CD14-positive monocyte (primary cell): ENCODE results near the gene AKAP6. TPM values are rescaled to one million over a fixed set of nuclear protein-coding genes. Genes with fewer than 3 reads are reported as not detected.

ENCODE experiments used
- DNase-seq, 3 donors: peaks; one replicate each; pipeline ENCODE4 v3.0.0-alpha.2; 2011 to 2022
- H2AFZ ChIP-seq: 2 replicates; pipeline ENCODE4 v1.6.0; 2012; ENCODE audit warnings: mild to moderate bottlenecking, low read depth, low read length, inconsistent platforms; ENCODE audit not compliant: insufficient read depth, poor library complexity, severe bottlenecking
- H3K27ac ChIP-seq, 2 donors: 1 replicate in 1 of 2; 2 replicates in 1 of 2; pipeline ENCODE4 v1.5.1; 2012 to 2013; ENCODE audit warnings: low read length in 2 of 2, control low read depth in 1 of 2, inconsistent platforms in 1 of 2, low read depth in 1 of 2, mild to moderate bottlenecking in 1 of 2
- H3K27me3 ChIP-seq, 2 donors: one replicate each; pipeline versions ENCODE4 v1.6.0 to v1.6.1; 2011 to 2013; ENCODE audit warnings: low read length in 2 of 2; ENCODE audit not compliant: control insufficient read depth in 2 of 2, insufficient read depth in 2 of 2
- H3K36me3 ChIP-seq, 2 donors: replicated peaks in 1 of 2; 1 replicate in 1 of 2; 2 replicates in 1 of 2; pipeline versions ENCODE4 v1.5.1 to v1.6.1; 2012 to 2013; ENCODE audit warnings: low read length in 2 of 2, control low read depth in 1 of 2, inconsistent platforms in 1 of 2, mild to moderate bottlenecking in 1 of 2; ENCODE audit not compliant: insufficient read depth in 2 of 2, control insufficient read depth in 1 of 2
- H3K4me1 ChIP-seq, 2 donors: 1 replicate in 1 of 2; 2 replicates in 1 of 2; pipeline versions ENCODE4 v1.5.1 to v1.6.1; 2012 to 2013; ENCODE audit warnings: low read length in 2 of 2, control low read depth in 1 of 2, inconsistent platforms in 1 of 2, mild to moderate bottlenecking in 1 of 2, moderate library complexity in 1 of 2; ENCODE audit not compliant: insufficient read depth in 2 of 2, control insufficient read depth in 1 of 2
- H3K4me2 ChIP-seq: replicated peaks from 2 replicates; pipeline ENCODE3; 2012; ENCODE audit warnings: low read length, moderate library complexity, mild to moderate bottlenecking; ENCODE audit not compliant: poor library complexity, severe bottlenecking; ENCODE audit errors: extremely low read depth
- H3K4me3 ChIP-seq, 3 experiments: fragments of 200-600 bp in 1 of 3; sonication (generic) in 1 of 3; replicated peaks in 1 of 3; 1 replicate in 2 of 3; 2 replicates in 1 of 3; pipeline ENCODE4 v1.5.1; 2011 to 2013; ENCODE audit warnings: low read length in 3 of 3, mild to moderate bottlenecking in 3 of 3, control low read depth in 2 of 3, low read depth in 2 of 3, inconsistent platforms in 1 of 3, moderate library complexity in 1 of 3
- H3K79me2 ChIP-seq: 2 replicates; pipeline ENCODE4 v1.6.0; 2012; ENCODE audit warnings: mild to moderate bottlenecking, control low read depth, inconsistent platforms, low read length, moderate library complexity; ENCODE audit not compliant: insufficient read depth
- H3K9ac ChIP-seq: 2 replicates; pipeline ENCODE4 v1.6.0; 2017; ENCODE audit warnings: low read length, mild to moderate bottlenecking; ENCODE audit not compliant: insufficient read depth, poor library complexity, severe bottlenecking
- H3K9me3 ChIP-seq, 2 donors: replicated peaks in 1 of 2; 1 replicate in 1 of 2; 2 replicates in 1 of 2; pipeline versions ENCODE4 v1.5.1 to v1.6.1; 2012 to 2013; ENCODE audit warnings: low read length in 2 of 2, control low read depth in 1 of 2; ENCODE audit not compliant: control insufficient read depth in 1 of 2, insufficient read depth in 1 of 2
- H4K20me1 ChIP-seq: 2 replicates; pipeline ENCODE4 v1.6.0; 2012; ENCODE audit warnings: mild to moderate bottlenecking, low read length, control low read depth, moderate library complexity; ENCODE audit not compliant: insufficient read depth
- H3K27ac Mint-ChIP-seq, 7 donors: one replicate each; pipeline ENCODE4 v1.8.0; 2020; ENCODE audit warnings: mild to moderate bottlenecking in 7 of 7, mixed read lengths in 7 of 7, moderate library complexity in 6 of 7, inconsistent platforms in 2 of 7
- H3K27me3 Mint-ChIP-seq, 3 donors: one replicate each; pipeline ENCODE4 v1.8.0; 2021 to 2022; ENCODE audit warnings: low read depth in 3 of 3, mild to moderate bottlenecking in 3 of 3, mixed read lengths in 3 of 3, moderate library complexity in 3 of 3, inconsistent platforms in 1 of 3
- H3K36me3 Mint-ChIP-seq, 2 donors: one replicate each; pipeline ENCODE4 v1.8.0; 2020; ENCODE audit warnings: mixed read lengths in 2 of 2, inconsistent platforms in 1 of 2, mild to moderate bottlenecking in 1 of 2
- H3K4me1 Mint-ChIP-seq: one replicate; pipeline ENCODE4 v1.8.0; 2020; ENCODE audit warnings: mild to moderate bottlenecking, mixed read lengths
- H3K4me3 Mint-ChIP-seq, 2 donors: one replicate each; pipeline ENCODE4 v1.8.0; 2020; ENCODE audit warnings: mild to moderate bottlenecking in 2 of 2, mixed read lengths in 2 of 2, moderate library complexity in 1 of 2
- H3K9me3 Mint-ChIP-seq, 7 donors: one replicate each; pipeline ENCODE4 v1.8.0; 2020 to 2022; ENCODE audit warnings: mixed read lengths in 7 of 7, mild to moderate bottlenecking in 6 of 7, moderate library complexity in 6 of 7, inconsistent platforms in 2 of 7
- WGBS: methylation state at CpG from one replicate; pipeline ENCODE4 v1.1.5; 2013; ENCODE audit warnings: missing lambda C conversion rate; ENCODE audit not compliant: insufficient coverage; 5-methylcytosine and 5-hydroxymethylcytosine counted together
- intact Hi-C, 2 donors: fragments of 100-400 bp; cut with micrococcal nuclease; formaldehyde crosslinking; loops; one replicate each; pipeline versions ENCODE4 v1.15.0 to v1.15.1; 2023
- polyA plus RNA-seq, 3 donors: library from polyadenylated mRNA; depleted of rRNA in 1 of 3; unstranded in 2 of 3; stranded (reverse) in 1 of 3; fragments of 300-500 nt in 2 of 3; fragments of >200 nt in 1 of 3; fragmentation: Illumina TruSeq in 2 of 3; gene quantifications; 1 replicate in 2 of 3; 2 replicates in 1 of 3; pipeline ENCODE4 v1.2.3, GENCODE V29; 2012 to 2021
- TF ChIP-seq, protein P1 (sequence below): fragments of 200-600 bp; IDR thresholded peaks from one replicate; pipeline ENCODE4 v1.8.0; 2022; ENCODE audit warnings: antibody characterized with exemption, mild to moderate bottlenecking

The AKAP6 gene
- polyA plus RNA-seq, 3 donors = not detected

DNA sequence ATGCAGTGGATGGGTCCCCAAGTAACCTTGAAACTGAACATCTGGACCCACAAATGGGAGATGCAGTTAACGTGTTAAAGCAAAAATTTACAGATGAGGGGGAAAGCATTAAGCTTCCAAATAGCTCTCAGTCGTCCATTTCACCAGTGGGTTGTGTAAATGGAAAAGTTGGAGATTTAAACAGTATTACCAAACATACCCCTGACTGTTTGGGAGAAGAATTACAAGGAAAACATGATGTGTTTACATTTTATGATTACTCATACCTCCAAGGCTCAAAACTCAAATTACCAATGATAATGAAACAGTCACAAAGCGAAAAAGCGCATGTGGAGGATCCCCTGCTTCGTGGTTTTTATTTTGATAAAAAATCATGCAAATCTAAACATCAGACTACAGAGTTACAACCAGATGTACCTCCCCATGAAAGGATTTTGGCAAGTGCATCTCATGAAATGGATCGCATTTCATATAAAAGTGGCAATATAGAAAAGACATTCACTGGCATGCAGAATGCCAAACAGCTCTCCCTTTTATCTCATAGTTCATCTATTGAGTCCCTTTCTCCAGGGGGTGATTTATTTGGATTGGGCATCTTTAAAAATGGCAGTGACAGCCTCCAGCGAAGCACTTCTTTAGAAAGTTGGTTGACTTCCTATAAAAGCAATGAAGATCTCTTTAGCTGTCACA lies 493.0 kb downstream of the AKAP6 start:
- no peak overlapping the region for H3K27ac ChIP-seq
- H3K79me2 ChIP-seq = no peaks in the 10 kb centered on the region
- H3K36me3 ChIP-seq = no peaks in the 10 kb centered on the region
- intact Hi-C loops = no loop called here
- H3K4me1 ChIP-seq = no peaks in the 10 kb centered on the region
- H3K9me3 ChIP-seq = peaks cover 0 to 2% of the 10 kb centered on the region in 2 donors
- DNase-seq = no peak
- TF ChIP-seq, protein P1, sequence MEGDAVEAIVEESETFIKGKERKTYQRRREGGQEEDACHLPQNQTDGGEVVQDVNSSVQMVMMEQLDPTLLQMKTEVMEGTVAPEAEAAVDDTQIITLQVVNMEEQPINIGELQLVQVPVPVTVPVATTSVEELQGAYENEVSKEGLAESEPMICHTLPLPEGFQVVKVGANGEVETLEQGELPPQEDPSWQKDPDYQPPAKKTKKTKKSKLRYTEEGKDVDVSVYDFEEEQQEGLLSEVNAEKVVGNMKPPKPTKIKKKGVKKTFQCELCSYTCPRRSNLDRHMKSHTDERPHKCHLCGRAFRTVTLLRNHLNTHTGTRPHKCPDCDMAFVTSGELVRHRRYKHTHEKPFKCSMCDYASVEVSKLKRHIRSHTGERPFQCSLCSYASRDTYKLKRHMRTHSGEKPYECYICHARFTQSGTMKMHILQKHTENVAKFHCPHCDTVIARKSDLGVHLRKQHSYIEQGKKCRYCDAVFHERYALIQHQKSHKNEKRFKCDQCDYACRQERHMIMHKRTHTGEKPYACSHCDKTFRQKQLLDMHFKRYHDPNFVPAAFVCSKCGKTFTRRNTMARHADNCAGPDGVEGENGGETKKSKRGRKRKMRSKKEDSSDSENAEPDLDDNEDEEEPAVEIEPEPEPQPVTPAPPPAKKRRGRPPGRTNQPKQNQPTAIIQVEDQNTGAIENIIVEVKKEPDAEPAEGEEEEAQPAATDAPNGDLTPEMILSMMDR = no peak
- Mint-ChIP-seq H3K27me3 (peaks cover 0 to 4% (median 0%) of the 10 kb centered on the region in 3 donors), H3K4me1 (no peaks in the 10 kb centered on the region), H3K9me3 (peaks cover 0 to 8% (median 2%) of the 10 kb centered on the region in 7 donors), H3K4me3 (no peak overlapping the region), H3K27ac (no peak overlapping the region), H3K36me3 (no peaks in the 10 kb centered on the region)
- H3K4me2 ChIP-seq = no peak overlapping the region
- no peaks in the 10 kb centered on the region for H4K20me1 ChIP-seq
- 80% methylated on average over 1 of the region's 7 CpGs for WGBS
- no peak overlapping the region for H3K9ac ChIP-seq
- H2AFZ ChIP-seq = no peak overlapping the region
- H3K4me3 ChIP-seq = no peak overlapping the region
- no peaks in the 10 kb centered on the region for H3K27me3 ChIP-seq

DNA sequence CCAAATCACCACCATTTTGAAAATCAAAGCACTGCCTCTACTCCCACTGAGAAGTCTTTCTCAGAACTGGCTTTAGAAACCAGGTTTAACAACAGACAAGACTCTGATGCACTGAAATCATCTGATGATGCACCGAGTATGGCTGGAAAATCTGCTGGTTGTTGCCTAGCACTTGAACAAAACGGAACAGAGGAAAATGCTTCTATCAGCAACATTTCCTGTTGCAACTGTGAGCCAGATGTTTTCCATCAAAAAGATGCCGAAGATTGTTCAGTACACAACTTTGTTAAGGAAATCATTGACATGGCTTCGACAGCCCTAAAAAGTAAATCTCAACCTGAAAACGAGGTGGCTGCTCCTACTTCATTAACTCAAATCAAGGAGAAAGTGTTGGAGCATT lies 494.6 kb downstream of the AKAP6 start:
- intact Hi-C loops = no loop called here
- no peaks in the 10 kb centered on the region for H3K4me1 Mint-ChIP-seq
- TF ChIP-seq, protein P1 = no peak
- H3K9me3 ChIP-seq = peaks cover 0 to 2% of the 10 kb centered on the region in 2 donors
- H3K27me3 Mint-ChIP-seq = peaks cover 0 to 4% (median 0%) of the 10 kb centered on the region in 3 donors
- no peak for DNase-seq
- 91% methylated on average over 3 of the region's 5 CpGs for WGBS
- H3K27ac ChIP-seq = no peak overlapping the region
- H3K9me3 Mint-ChIP-seq = peaks cover 0 to 8% (median 2%) of the 10 kb centered on the region in 7 donors
- H3K36me3 ChIP-seq = no peaks in the 10 kb centered on the region
- no peak overlapping the region for H3K9ac ChIP-seq
- no peaks in the 10 kb centered on the region for H3K79me2 ChIP-seq
- H2AFZ ChIP-seq = no peak overlapping the region
- no peak overlapping the region for H3K4me2 ChIP-seq
- H3K4me1 ChIP-seq = no peaks in the 10 kb centered on the region
- no peaks in the 10 kb centered on the region for H3K36me3 Mint-ChIP-seq
- no peak overlapping the region for H3K27ac Mint-ChIP-seq
- H3K4me3 ChIP-seq = no peak overlapping the region
- no peaks in the 10 kb centered on the region for H3K27me3 ChIP-seq
- no peaks in the 10 kb centered on the region for H4K20me1 ChIP-seq
- H3K4me3 Mint-ChIP-seq = no peak overlapping the region
